Subcutaneous adipose tissue (tissue), 4 donors: ENCODE results near the gene NPAS3. TPM values are rescaled to one million over a fixed set of nuclear protein-coding genes. Genes with fewer than 3 reads are reported as not detected.

Experiments used
- CTCF ChIP-seq: fragments of 450-650 bp; IDR thresholded peaks from one replicate; pipeline ENCODE4 v1.5.1; 2016; ENCODE audit warnings: low read depth, mild to moderate bottlenecking, control low read depth, antibody characterized with exemption, moderate library complexity
- total RNA-seq, 4 donors: library from RNA; depleted of rRNA; stranded (reverse); fragments of >200 nt; gene quantifications; one replicate each; pipeline ENCODE4 v1.1.0, GENCODE V29; 2016

NPAS3 gene
- total RNA-seq, 4 donors from 2014 or later: 0.51 to 1.3 (median 1.0) TPM

DNA sequence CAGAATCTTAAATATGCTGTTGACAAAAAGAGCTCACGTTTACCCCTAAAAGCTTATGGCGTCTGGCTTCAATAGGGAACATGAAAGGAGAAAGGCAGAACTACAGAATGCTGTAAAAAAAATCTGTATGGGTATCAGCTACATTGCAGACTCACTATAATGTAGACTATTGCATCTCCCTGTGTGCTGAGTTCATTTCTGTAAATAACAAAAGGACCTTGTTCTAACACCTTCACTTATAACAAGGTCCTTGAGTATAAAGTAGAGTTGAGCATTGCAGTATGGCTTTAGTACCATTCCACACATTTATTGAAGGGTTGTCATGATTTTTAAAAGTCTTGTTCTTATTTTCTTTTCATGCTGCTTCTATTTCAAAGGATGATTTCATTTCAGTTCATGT lies 165.3 kb downstream of the NPAS3 start:
- TF ChIP-seq CTCF: no peak

- TF ChIP-seq CTCF: no peak
Observed at GRCh38 chr14:33110737-33111443, 172.2 kb downstream of the NPAS3 start.

DNA sequence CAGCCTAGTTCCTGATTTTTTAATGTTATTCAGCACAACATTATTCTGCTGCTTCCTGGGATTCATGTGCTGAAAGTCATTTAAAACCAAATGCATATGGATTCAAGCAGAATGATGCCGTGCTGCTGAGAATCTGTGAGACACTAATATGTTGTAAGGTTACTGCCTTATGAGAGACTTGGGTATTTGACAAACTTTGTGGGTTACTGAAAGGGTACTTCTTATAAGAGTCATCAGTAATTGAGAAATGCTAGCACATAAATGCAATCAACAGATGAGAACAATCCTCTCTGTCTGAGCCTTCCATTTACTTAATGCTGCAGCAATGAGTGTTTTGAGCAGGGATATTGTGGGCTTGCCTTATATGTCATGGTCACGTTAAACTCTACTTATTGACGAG lies 175.7 kb downstream of the NPAS3 start:
- TF ChIP-seq CTCF: no peak

- TF ChIP-seq CTCF: no peak
Observed at GRCh38 chr14:33118668-33119067, 180.0 kb downstream of the NPAS3 start.

DNA sequence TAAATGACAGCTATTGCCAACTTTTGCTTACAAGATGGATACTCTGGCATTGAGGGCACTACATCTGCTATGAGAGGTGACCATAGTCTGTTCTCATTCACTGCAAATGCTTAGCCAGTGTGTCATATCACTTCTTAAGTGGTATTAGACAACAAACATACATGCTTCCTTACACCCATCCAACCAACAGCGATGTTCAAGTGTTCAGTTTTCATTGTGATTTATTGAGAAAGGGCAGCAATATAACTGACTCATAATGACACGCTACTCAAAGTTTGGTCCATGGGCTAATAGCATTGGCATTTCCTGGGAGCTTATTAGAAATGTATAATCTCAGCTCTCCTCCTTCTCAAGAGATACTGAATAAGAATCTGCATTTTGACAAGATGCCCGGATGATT lies 181.7 kb downstream of the NPAS3 start:
- TF ChIP-seq CTCF: no peak

DNA sequence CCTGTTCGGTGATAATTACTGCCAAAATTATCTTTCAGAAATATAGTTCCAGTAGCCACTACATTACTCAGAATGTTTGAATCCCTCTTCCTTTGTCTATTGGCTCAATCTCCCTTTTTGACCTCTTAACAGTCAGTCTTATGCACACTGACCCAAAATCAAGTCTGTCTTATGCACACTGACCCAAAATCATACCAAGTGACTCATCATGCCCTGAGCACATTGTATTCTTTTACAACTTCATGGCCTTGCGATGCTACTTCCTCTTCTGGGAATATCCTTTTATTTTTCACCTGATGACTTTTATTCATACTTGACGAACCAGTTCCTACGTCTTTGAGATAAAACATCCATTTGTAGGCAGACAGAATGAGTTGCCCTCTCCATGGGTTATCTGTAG lies 182.3 kb downstream of the NPAS3 start:
- TF ChIP-seq CTCF: no peak

DNA sequence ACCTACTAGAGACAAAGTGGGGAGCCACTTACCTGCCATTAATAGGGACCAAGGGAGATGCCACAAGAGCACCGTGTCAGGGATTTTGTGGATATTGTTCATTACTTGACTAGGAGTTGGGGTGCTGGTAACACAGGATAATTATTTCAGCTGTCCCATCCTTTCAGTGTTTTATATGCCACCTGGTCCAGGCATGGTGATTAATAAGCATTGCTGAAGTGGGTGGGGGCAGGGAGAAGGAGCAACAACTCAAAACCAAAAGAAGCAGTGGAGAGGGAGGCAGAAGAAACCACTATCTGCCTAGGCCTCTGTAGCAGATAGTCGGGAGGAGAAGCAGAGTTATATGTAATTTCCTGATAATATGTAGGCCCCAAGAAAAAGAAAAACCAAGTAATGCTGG lies 184.6 kb downstream of the NPAS3 start:
- TF ChIP-seq CTCF: no peak
